BJ (cell line): Measurements from ENCODE around the gene LATS1. TPM values are rescaled to one million over a fixed set of nuclear protein-coding genes. Genes with fewer than 3 reads are reported as not detected.

Source experiments
- CTCF ChIA-PET: fragments of 350-600 bp; formaldehyde crosslinking; extraction: SDS; loops from one replicate; lab custom pipeline; 2021; ENCODE audit warnings: antibody characterized with exemption, inconsistent platforms; lab: Yijun Ruan, JAX
- POLR2A ChIA-PET: fragments of 300-600 bp; sonication (Branson Sonifier 250); formaldehyde crosslinking; extraction: SDS; loops from one replicate; lab custom pipeline; 2021; ENCODE audit warnings: antibody characterized with exemption; lab: Charles Lee
- DNase-seq: peaks from one replicate; pipeline ENCODE4 v3.0.0-alpha.2; 2011; ENCODE audit warnings: low read depth
- H3K27me3 ChIP-seq: 2 replicates; pipeline ENCODE4 v1.6.0; 2011; ENCODE audit warnings: low read length; ENCODE audit not compliant: control insufficient read depth, insufficient read depth
- H3K36me3 ChIP-seq: 2 replicates; pipeline ENCODE4 v1.5.1; 2011; ENCODE audit warnings: low read length; ENCODE audit not compliant: control insufficient read depth, insufficient read depth
- H3K4me3 ChIP-seq: 2 replicates; pipeline ENCODE4 v1.5.1; 2011; ENCODE audit warnings: low read depth, mild to moderate bottlenecking, control low read depth, low read length
- CTCF ChIP-seq: IDR thresholded peaks from 2 replicates; pipeline ENCODE4 v1.5.1; 2011; ENCODE audit warnings: low read depth, mild to moderate bottlenecking, control low read depth, inconsistent platforms, low read length, moderate library complexity; ENCODE audit not compliant: insufficient read depth
- polyA plus RNA-seq: library from polyadenylated mRNA; depleted of rRNA; stranded (reverse); fragments of >200 nt; gene quantifications from 2 replicates; pipeline ENCODE4 v1.2.3, GENCODE V29; 2011

LATS1 gene
- polyA plus RNA-seq, 1 experiment: 12.4 TPM

GRCh38 chr6:149714442-149714841 lies 3.5 kb downstream of the LATS1 start:
- H3K27me3 ChIP-seq: no peaks in the 10 kb centered on the region
- no peaks in the 10 kb centered on the region for H3K36me3 ChIP-seq
- TF ChIP-seq CTCF: no peak
- H3K4me3 ChIP-seq: no peak overlapping the region
- no peak for DNase-seq
- ChIA-PET POLR2A (no interaction called here), CTCF (no interaction called here)

- POLR2A ChIA-PET: no interaction called here
- no peak overlapping the region for H3K4me3 ChIP-seq
- TF ChIP-seq CTCF: no peak
- no peaks in the 10 kb centered on the region for H3K36me3 ChIP-seq
- no peak for DNase-seq
- CTCF ChIA-PET: interaction anchor here (1.2 kb wide), 1 partner anchor 12 kb away, joined by 3 read pairs; no protein-coding TSS in a partner anchor
- H3K27me3 ChIP-seq: no peaks in the 10 kb centered on the region
Measured at GRCh38 chr6:149711711-149712110, 6.2 kb downstream of the LATS1 start.

GRCh38 chr6:149701714-149702113 lies 16.2 kb downstream of the LATS1 start:
- POLR2A ChIA-PET: no interaction called here
- H3K27me3 ChIP-seq: no peaks in the 10 kb centered on the region
- TF ChIP-seq CTCF: no peak
- H3K36me3 ChIP-seq: no peaks in the 10 kb centered on the region
- CTCF ChIA-PET: interaction anchor here (0.6 kb wide), 1 partner anchor 184 kb away, joined by 4 read pairs; no protein-coding TSS in a partner anchor
- DNase-seq: no peak
- H3K4me3 ChIP-seq: no peak overlapping the region

- no peak for DNase-seq
- Histone ChIP-seq H3K4me3 (no peak overlapping the region), H3K27me3 (no peaks in the 10 kb centered on the region), H3K36me3 (no peaks in the 10 kb centered on the region)
- CTCF ChIA-PET: interaction anchor here (1.1 kb wide), 1 partner anchor 12 kb away, joined by 3 read pairs; no protein-coding TSS in a partner anchor
- POLR2A ChIA-PET: no interaction called here
- TF ChIP-seq CTCF: no peak
Measured at GRCh38 chr6:149699150-149699549, 18.8 kb downstream of the LATS1 start.

DNA sequence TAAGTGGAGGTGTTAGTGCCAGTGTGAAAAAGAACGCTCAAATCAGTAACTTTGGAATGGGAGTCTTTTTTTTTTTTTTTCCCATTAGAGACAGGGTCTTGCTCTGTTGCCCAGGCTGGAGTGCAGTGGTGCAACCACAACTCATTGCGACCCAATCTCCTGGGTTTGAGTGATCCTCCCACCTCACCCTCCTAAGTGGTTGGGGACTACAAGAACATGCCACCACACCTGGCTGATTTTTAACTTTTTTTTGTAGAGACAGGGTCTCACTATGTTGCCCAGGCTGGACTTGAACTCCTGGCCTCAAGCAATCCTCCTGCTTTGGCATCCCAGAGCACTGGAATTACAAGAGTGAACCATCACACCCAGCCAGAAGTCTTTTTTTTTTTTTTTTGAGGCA lies 19.7 kb downstream of the LATS1 start:
- Histone ChIP-seq H3K27me3 (no peaks in the 10 kb centered on the region), H3K36me3 (no peaks in the 10 kb centered on the region), H3K4me3 (no peak overlapping the region)
- ChIA-PET POLR2A (no interaction called here), CTCF (interaction anchor here (0.6 kb wide), 1 partner anchor 467 kb away, joined by 3 read pairs; no protein-coding TSS in a partner anchor)
- TF ChIP-seq CTCF: no peak
- no peak for DNase-seq
